CD4-positive, alpha-beta T cell treated with Interleukin-21 for 1 hour (primary cell): Measurements from ENCODE around the gene DDI2.

Source experiments
- DNase-seq: peaks from one replicate; pipeline ENCODE4 v3.0.0-alpha.2; 2020

The DDI2 gene

DNA sequence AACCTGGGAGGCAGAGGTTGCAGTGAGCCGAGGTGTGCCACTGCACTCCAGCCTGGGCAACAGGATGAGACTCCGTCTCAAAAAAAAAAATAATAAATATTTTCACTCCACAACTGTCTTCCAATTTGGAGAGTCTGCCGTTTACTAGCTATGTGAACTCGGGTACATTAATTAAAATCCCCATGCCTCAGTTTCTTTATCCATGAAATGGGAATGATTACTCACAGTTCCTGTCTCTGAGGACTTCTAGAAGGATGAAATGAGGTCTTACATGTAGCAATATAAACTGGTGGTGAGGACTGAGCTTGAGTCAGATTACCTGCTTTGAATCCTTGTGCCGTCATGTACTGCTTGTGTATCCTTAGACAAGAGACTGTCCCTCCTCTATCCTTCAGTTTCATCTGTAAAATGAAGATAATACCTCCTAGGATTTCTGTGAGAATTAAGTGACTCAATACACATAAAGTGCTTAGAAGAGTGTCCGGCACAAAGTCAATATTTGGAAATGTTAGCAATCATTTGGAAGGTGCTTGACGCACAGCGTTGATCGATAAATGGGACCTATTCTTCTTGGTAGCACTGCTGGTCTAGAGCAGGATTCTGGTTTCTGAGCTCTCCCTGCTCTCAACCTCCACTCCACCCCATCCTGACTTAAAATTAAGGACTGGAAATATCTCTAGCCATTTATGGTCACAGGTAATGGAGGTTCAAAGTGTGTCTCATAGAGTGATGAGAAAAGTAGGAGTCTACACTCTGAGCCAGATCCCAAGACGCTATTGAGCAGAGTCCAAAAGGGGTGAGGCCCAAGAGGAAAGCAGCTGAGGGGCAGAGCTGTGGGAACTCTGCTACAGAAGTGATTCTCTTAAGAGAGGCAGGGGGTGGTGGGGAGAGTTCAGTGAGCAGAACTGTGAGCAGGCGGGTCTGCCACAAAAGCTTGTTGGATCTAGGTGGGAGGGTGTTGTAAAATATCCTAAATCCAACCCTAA lies 11.6 kb upstream of the DDI2 start:
- no peak for DNase-seq

- no peak for DNase-seq
Measured at GRCh38 chr1:15609631-15610030, 7.6 kb upstream of the DDI2 start.

DNA sequence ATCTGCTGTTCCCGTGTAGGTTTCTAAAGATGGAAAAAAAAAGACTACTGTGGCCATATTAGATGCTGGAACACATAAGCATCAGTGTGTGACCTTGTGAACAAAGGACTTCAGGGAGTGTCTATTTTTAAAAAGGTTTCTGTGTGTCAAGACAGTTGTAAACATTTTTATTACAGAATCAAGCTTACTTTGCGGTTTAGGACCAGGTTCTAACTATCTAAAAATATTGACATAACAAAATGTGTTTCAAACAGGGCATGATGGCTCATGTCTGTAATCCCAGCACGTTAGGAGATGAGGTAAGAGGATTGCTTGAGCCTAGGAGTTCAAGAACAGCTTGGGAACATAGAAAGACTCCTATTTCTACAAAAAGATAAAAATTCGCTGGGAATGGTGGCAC lies 7.1 kb upstream of the DDI2 start:
- DNase-seq = no peak

DNA sequence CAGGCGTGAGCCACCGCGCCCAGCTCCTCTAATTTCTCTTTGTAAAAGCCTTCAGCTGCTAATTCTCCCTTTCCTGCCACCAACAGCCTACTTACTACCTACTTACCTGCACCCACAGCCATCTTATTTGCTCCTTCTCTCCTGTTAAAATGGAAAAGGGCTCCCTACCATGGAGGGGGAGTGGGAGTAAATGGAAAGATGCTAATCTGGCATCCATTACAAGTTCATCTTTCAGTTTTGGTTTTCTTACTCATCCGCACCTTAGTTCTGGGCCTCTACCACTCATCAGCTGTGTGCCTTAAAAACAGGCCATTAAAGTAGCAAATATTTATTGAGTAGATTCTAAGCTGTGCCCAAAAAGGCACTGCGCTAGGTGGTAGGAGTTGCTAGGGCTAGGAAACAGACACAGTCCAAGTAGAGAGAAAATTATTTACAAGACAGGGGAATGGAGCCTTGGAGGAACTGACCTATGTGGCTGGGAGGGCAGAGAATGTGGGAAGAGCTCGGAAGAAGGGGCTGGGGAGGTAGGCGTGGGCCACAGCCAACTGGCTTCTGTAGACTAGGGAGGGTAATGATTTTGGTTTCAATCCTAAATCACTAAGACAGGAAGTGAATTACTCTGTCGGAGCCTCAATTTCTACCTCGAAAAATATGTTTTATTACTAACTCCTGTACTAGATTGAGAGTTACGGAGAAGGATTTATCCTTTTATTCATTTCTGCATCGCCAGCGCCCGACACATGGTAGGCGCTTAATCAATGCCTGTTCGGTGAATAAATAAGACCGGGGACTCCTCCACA lies 685 bp upstream of the DDI2 start:
- DNase-seq = no peak

DNA sequence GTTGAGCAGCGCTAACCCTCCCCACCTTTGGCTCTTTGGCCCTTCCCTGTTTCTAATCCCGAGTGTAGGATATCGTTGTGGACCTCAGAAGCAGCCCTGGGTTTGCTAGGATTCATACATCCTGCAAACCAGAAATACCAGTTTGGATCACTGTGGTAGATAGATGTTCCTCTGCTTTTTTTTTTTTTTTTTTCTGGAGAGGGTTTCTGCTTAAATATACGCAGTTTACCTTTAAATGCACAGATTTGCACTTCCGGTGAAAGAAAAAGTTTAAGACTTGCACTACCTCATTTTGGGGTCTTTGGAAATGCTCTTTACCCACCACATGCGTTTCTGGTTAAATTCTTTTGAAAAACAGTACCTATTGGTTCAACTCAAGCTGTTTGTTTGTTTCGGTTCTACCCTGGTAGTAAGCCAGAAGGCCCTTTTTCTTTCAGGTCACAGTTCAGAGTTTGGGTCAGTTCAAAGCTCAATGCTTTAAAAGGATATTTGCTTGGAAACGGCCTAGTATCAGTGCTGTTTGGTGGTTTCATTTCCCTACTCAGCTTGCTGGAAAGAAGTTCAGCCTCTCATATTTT lies 908 bp downstream of the DDI2 start:
- peak; percentile 33 for DNase-seq

DNA sequence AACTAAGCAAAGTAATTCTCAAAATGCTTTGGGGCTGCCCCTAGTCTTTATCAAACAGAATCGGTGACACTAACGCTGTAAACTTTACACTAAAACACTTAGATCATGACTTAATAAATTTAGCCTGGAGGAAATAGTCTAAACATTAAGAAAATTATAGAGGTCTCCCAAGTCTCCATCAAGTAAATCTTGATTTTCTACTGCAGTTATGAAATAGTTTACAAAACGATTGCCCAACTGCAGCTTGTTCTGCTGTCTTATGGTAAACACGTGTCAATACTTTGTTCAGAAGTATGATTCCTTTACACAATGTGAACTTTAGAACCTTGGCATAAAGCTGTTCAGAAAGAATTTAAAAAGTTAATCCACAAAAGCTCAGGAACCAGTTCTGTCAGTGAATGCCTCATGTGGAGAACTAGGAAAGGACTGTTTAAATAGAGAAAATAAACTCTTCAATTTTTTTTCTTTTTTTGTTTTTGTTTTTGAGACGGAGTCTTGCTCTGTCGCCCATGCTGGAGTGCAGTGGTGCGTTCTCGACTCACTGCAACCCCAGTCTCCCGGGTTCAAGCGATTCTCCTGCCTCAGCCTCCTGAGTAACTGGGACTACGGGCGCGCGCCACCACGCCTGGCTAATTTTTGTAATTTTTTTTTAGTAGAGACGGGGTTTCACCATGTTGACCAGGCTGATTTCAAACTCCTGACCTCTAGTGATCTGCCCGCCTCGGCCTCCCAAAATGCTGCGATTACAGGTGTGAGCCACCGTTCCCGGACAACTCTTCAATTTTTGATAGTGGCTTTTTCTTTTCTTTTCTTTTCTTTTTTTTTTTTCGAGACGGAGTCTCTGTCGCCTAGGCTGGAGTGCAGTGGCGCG lies 1.6 kb downstream of the DDI2 start:
- DNase-seq = peak; percentile 6

DNA sequence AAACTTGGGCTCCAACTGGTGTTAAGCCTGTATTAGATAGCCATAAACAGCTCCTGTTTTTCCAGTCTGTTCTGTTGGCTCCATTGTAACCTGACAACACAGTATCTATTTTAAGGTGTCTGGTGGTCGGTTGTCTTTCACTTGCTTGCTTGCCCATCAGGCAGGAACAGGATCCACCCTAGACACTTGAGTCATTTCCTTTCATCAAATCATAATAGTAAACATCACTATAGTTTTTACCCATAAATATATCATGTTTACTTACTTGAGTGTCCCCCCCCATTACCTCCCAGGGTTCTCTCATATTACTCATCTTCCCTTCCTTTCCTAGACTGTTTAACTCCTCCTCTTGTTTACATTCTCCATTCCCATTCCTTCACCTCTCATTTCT lies 2.9 kb downstream of the DDI2 start:
- peak; percentile 46 for DNase-seq

GRCh38 chr1:15620902-15621682 lies 3.8 kb downstream of the DDI2 start:
- DNase-seq = no peak

- no peak for DNase-seq
Measured at GRCh38 chr1:15621975-15622374, 4.7 kb downstream of the DDI2 start.

DNA sequence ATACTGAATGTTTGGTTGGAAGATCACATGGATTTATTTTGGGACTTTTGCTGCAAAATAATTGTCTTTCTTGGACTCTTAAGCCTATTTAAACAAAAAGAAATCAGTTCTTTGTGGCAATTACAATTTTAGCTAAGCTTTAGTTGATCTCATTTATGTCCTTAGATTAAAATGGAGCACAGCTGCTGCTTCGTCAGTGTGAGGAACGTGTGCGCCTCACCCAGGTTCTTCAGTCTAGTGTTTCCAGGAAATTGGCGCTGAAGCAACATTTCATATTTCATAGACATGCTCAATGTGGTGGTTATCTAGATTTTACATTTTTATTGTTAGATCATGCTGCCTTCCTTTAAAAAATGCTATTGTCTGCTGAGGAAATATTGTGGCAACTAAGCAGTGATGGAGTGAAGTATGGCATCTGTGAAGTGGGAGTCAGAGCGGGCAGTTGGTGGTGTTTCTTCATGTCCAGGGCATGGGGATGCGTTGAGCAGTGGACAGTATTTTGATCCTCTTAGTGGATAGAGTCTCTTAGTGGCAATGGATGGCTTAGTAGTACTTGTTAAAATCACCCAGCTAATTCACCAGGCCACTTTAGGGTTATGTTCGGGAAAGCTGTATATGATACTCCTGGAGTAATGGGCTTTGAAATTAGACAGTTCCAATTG lies 5.6 kb downstream of the DDI2 start:
- DNase-seq = no peak

DNA sequence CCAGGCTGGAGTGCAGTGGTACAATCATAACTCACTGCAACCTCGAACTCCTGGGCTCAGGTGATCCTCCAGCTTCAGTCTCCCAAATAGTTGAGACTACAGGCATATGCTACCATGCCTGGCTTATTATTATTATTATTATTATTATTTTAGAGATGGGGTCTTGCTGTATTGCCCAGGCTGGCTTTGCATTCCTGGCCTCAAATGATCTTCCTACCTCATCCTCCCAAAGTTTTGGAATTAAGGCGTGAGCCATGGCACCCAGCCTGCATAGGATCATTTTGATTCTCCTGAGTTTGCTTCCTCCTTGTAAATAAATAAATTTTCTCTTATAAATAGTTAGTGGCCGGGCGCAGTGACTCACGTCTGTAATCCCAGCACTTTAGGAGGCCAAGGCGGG lies 6.2 kb downstream of the DDI2 start:
- DNase-seq = no peak

- no peak for DNase-seq
Measured at GRCh38 chr1:15624133-15624714, 7.0 kb downstream of the DDI2 start.

GRCh38 chr1:15625056-15625917 lies 8.0 kb downstream of the DDI2 start:
- no peak for DNase-seq

GRCh38 chr1:15626269-15626950 lies 9.2 kb downstream of the DDI2 start:
- DNase-seq = no peak

DNA sequence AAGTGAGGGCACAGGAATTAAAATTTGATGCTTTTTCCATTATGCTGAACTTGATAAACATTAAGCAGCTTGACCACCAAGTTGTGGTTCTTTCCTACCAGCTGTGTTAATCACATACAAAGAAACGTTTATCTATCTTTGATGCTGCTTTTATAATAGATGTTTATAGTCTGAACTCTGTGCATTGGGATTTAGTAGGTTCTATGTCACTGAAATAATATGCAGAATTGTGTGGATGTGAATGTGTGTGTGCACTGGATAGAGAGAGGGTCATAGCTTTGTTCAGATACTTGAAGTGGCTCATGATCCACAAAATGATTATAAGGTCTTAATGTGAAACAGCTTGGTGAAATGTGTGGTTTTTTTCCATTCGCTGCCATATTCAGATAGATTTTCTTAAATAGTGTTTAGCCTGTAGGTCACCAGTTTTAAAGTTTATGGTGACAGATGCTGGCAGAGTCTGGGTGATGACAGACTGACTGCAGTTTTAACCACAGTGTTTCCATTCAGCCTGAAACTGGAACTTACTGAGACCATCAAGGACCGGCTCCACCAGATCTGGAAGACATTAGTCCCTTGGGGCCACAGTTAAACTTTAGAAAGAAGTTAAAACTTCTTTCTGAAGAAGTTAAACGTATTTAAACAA lies 10.2 kb downstream of the DDI2 start:
- no peak for DNase-seq

GRCh38 chr1:15628003-15628402 lies 10.7 kb downstream of the DDI2 start:
- DNase-seq = no peak

DNA sequence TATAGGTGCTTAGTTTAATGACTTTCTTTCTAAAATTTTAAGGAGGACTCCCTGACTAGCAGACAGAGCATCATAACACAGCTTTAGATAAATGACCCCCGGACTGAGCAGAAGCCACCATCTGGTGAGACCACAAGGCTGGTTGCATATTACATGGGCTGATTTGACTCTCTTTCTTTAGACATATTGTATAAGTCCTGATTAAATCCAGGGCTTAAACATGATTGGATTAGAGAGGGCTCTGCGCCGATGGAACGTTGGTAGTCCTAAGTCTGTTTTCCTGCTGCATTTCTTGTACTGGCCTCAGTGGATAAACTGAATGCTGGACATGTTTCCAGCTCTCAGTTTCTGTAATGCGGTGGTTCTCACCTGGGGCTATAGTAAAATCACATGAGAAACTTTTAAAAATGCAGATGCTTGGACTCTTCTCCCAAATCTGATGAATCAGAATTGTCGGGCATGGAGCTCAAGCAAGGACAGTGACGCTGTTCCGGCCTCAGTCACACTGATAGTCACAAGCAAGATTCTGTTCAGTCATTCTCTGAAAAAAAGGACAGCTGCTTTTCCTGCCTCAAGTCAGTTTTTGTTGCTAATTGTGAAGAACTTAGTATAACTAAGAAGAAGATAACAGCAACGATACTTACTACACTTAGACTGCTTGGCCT lies 16.6 kb downstream of the DDI2 start:
- DNase-seq = no peak

DNA sequence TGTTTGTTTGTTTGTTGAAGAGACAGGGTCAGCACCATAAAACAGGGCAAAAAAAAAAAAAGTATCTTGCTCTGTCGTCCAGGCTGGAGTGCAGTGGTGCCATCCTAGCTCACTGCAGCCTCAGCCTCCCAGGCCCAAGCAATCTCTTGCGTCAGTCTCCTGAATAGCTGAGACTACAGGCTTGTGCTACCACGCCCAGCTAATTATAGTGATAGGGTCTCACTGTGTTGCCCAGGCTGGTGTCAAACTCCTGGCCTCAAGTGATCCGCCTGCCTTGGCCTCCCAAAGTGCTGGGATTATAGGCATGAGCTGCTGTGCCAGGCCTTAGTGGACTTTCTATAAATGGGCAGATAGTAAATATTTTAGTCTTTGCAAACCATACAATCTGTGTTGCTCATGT lies 19.2 kb downstream of the DDI2 start:
- DNase-seq = no peak
